ENCODE measurements around the gene VAMP2.
A peak's percentile ranks its signal among the peaks of the same experiment; 100 is the strongest.

The VAMP2 gene

GRCh38 chr17:8121407-8121680 lies 41.4 kb downstream of the VAMP2 start:
- DNase-seq = no peak

DNA sequence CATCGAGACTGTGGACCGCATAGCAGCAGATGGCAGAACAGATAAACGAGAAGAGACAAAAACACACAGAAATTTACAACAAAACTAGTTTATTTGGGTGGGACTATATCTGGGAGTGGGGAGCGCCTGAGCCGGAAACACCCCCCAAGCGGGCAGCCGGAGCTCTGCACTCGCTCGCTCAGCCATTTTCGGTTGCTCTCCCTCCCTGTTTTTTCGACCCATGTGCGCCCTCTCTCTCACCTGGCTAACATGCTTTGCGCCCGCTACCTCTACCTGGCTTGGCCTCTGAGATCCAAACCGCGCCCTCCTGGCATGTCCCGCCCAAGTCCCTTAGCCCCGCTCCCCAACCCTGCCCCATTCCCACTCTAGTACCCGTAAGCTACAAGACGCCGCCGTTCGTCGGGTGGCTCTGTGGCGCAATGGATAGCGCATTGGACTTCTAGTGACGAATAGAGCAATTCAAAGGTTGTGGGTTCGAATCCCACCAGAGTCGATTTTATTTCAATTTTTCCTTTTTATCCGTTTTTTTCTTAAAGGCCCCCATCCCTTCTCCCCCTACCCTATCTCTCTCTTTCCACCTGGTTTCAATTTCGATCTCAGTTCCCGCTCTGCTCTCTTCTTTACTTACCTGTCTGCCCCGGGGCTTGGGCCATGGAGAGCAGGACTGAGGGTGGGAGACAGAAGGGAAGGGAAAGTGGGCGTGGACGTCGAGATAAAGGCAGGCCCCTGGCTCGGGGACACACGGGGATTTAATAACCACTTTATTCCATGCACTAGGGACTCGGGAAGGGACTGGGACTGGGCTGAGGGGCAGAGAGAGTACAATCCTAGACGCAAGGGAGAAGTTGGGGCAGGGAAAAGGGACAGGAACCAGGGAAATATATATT lies 42.0 kb downstream of the VAMP2 start:
- peak; percentile 43 for DNase-seq

DNA sequence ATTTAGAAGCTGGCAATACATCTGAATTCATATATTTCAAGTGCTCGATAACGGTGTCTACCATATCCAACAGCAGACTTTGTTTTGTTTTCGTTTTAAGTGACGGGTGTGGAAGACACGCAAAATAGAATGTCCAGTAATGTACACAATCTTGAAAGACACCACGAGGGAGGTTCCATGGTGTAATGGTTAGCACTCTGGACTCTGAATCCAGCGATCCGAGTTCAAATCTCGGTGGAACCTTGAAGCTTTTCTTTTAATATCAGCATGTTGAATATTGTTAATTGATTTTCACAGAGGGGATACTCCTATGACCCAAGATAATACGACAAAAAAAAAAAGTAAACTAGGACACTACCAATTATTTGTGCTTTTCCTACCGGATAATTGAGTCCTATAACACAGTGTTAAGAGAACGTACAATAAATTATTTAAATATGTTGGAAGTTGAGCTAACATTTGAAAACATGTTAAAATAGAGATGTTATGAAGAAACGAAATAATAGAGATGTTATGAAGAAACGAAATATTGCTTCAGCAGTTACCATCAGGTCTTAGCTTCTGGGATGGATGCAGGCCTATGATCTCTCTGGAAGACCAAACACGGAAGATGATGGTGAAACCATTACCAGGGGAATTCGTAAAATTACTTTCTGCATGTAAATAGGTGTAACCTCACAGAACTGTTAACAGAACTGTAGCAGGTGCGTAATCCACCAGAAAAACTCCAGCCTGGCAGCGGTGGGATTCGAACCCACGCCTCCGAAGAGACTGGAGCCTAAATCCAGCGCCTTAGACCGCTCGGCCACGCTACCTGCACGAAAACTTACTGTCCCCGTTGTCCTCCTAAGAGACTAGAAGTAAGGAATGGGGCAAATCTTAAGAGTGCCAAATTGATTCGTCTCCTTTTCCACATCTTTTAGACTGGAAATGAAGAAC lies 42.9 kb downstream of the VAMP2 start:
- DNase-seq = peak; percentile 77

GRCh38 chr17:8118769-8119580 lies 43.8 kb downstream of the VAMP2 start:
- DNase-seq = peak; percentile 79

GRCh38 chr17:8117980-8118768 lies 44.6 kb downstream of the VAMP2 start, which contains the start of gene ALOXE3:
Gene ALOXE3 (minus strand): TSS chr17:8118514. CDS start chr17:8117990, 524 bp downstream.
- DNase-seq = no peak

DNA sequence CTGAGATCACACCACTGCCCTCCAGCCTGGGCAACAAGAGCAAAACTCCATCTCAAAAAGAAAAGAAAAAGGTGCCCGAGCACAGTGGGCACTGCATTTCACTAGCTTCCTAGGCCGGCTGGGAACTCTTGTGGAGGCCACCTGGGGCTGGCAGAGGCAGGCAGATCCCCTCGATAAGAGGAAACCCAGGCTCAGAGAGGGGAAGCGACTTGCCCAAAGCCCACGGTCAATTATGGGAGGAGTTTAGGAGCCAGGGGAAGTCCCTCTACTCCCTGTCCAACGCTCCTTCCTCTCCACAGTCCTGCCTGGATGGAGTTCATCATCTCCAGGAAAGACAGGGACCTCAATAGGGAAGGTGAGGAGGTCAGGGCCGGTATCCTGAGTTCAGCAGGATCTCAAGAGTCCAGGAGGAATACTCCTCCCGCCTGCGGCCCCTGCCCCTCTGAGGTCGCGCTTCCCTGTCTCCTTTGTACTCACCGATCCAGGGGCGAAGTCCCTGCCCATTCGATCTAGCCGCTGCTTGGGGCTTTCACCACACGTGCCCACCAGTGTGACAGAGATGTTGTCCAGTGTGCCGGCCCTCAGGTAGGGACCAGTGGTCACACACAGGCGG lies 45.3 kb downstream of the VAMP2 start:
- DNase-seq = no peak

GRCh38 chr17:8116776-8117175 lies 46.0 kb downstream of the VAMP2 start:
- no peak for DNase-seq

DNA sequence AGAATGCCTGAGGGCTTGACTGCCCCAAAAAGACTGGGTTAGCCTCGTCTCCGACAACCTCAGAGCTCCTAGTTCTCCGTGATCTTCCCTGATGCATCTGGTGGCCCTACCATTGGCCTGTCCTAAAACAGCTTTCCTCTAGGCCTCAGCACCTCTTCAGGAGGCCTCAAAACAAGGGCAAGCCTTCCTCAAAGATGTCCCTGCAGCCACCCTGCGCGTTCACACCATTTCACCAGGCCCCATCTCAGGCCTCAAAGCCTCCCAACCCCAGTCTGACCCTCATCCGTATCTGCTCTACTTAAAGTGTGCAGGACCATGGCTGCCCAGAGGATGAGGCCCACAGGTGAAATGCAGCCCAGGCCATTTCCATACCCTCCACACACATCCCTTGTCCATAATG lies 51.8 kb downstream of the VAMP2 start:
- no peak for DNase-seq

GRCh38 chr17:8110456-8110804 lies 52.3 kb downstream of the VAMP2 start:
- DNase-seq = no peak

- peak; percentile 80 for DNase-seq
Measured at GRCh38 chr17:8109661-8110455, 52.9 kb downstream of the VAMP2 start.

Data from activated gamma-delta T cell treated with Interleukin-2 at 50 U/mL for 16 hours (primary cell).